HepG2 (cell line): ENCODE measurements around the gene CARS2. TPM values are rescaled to one million over a fixed set of nuclear protein-coding genes. Genes with fewer than 3 reads are reported as not detected.

Source experiments
- CAMTA2 ChIP-seq: sonication (generic); formaldehyde crosslinking; IDR thresholded peaks from 2 replicates; pipeline ENCODE4 v1.4.0; 2020; ENCODE audit warnings: mild to moderate bottlenecking, missing genetic modification reagents, borderline replicate concordance
- CBX1 ChIP-seq: IDR thresholded peaks from one replicate; pipeline ENCODE4 v1.6.1; 2016; ENCODE audit warnings: antibody characterized with exemption, low read depth
- DNMT1 ChIP-seq: sonication (generic); formaldehyde crosslinking; IDR thresholded peaks from 2 replicates; pipeline ENCODE4 v1.5.1; 2020; ENCODE audit warnings: mild to moderate bottlenecking, missing genetic modification reagents
- HNRNPUL1 ChIP-seq: fragments of 200-400 bp; formaldehyde crosslinking; IDR thresholded peaks from 2 replicates; pipeline ENCODE4 v1.6.1; 2017; ENCODE audit warnings: low read depth, mild to moderate bottlenecking, low read length, moderate library complexity
- POLR2AphosphoS2 ChIP-seq: IDR thresholded peaks from 2 replicates; pipeline ENCODE4 v1.6.1; 2011; ENCODE audit warnings: low read depth, low read length, improper control_type of control experiment
- SALL2 ChIP-seq: sonication (generic); formaldehyde crosslinking; IDR thresholded peaks from 2 replicates; pipeline ENCODE4 v1.8.1; 2023; ENCODE audit warnings: mild to moderate bottlenecking, missing genetic modification reagents, inconsistent platforms
- SIN3A ChIP-seq: IDR thresholded peaks from 2 replicates; pipeline ENCODE4 v1.6.1; 2011; ENCODE audit warnings: low read depth, mild to moderate bottlenecking, control low read depth, low read length, borderline replicate concordance
- STAG1 ChIP-seq: sonication (generic); formaldehyde crosslinking; IDR thresholded peaks from 2 replicates; pipeline ENCODE4 v1.4.0; 2020; ENCODE audit warnings: missing genetic modification reagents
- ZBTB1 ChIP-seq: sonication (generic); formaldehyde crosslinking; IDR thresholded peaks from 2 replicates; pipeline ENCODE4 v1.4.0; 2020; ENCODE audit warnings: missing genetic modification reagents, borderline replicate concordance
- ZBTB3 ChIP-seq: sonication (generic); formaldehyde crosslinking; IDR thresholded peaks from 2 replicates; pipeline ENCODE4 v1.4.0; 2020; ENCODE audit warnings: low read depth, mild to moderate bottlenecking, moderate library complexity, missing genetic modification reagents, borderline replicate concordance
- ZNF318 ChIP-seq: sonication (generic); formaldehyde crosslinking; IDR thresholded peaks from 2 replicates; pipeline ENCODE4 v1.4.0; 2020; ENCODE audit warnings: mild to moderate bottlenecking, missing genetic modification reagents
- ZNF331 ChIP-seq: sonication (generic); formaldehyde crosslinking; IDR thresholded peaks from 2 replicates; pipeline ENCODE4 v1.4.0; 2020; ENCODE audit warnings: missing genetic modification reagents
- ZNF350 ChIP-seq: sonication (generic); formaldehyde crosslinking; IDR thresholded peaks from 2 replicates; pipeline ENCODE4 v1.4.0; 2020; ENCODE audit warnings: mild to moderate bottlenecking, low read depth, missing genetic modification reagents, borderline replicate concordance
- ZNF503 ChIP-seq: sonication (generic); formaldehyde crosslinking; IDR thresholded peaks from 2 replicates; pipeline ENCODE4 v1.4.0; 2020; ENCODE audit warnings: missing genetic modification reagents
- ZNF670 ChIP-seq: sonication (generic); formaldehyde crosslinking; IDR thresholded peaks from 2 replicates; pipeline ENCODE4 v1.8.0; 2022; ENCODE audit warnings: mild to moderate bottlenecking, missing genetic modification reagents, borderline replicate concordance
- ZNF724P ChIP-seq: sonication (generic); formaldehyde crosslinking; IDR thresholded peaks from 2 replicates; pipeline ENCODE4 v1.8.0; 2022; ENCODE audit warnings: missing genetic modification reagents, borderline replicate concordance
- polyA plus RNA-seq, 8 experiments: library from polyadenylated mRNA; depleted of rRNA in 3 of 8; stranded (reverse) in 7 of 8; unstranded in 1 of 8; fragments of >200 nt; fragmentation: Illumina TruSeq in 4 of 8; extraction: Trizol in 4 of 8; gene quantifications; 2 replicates each; pipeline versions ENCODE4 v1.2.1 to v1.2.3, GENCODE V29; 2011 to 2016; ENCODE audit warnings: low read depth in 4 of 8, missing spikeins in 1 of 8, mixed read lengths in 1 of 8; ENCODE audit not compliant: insufficient read depth in 1 of 8
- total RNA-seq, 5 experiments: library from RNA; depleted of rRNA; stranded (reverse); fragments of >200 nt; fragmentation: Illumina TruSeq; extraction: Trizol; gene quantifications; 2 replicates each; pipeline ENCODE4 v1.2.3, GENCODE V29; 2016; ENCODE audit warnings: low read depth in 1 of 5
- TF ChIP-seq, protein P1 (sequence below): sonication (generic); formaldehyde crosslinking; IDR thresholded peaks from 2 replicates; pipeline ENCODE4 v1.8.1; 2023; ENCODE audit warnings: mild to moderate bottlenecking, moderate library complexity, missing genetic modification reagents
- TF ChIP-seq, protein P2 (sequence below): IDR thresholded peaks from 2 replicates; pipeline ENCODE4 v1.6.1; 2016

Gene CARS2
- total and polyA plus RNA-seq, 2 of the 13 experiments (the other 11 are each of a cell fraction or from before 2014, with no cell fraction given) = 41.1 to 59.3 TPM

DNA sequence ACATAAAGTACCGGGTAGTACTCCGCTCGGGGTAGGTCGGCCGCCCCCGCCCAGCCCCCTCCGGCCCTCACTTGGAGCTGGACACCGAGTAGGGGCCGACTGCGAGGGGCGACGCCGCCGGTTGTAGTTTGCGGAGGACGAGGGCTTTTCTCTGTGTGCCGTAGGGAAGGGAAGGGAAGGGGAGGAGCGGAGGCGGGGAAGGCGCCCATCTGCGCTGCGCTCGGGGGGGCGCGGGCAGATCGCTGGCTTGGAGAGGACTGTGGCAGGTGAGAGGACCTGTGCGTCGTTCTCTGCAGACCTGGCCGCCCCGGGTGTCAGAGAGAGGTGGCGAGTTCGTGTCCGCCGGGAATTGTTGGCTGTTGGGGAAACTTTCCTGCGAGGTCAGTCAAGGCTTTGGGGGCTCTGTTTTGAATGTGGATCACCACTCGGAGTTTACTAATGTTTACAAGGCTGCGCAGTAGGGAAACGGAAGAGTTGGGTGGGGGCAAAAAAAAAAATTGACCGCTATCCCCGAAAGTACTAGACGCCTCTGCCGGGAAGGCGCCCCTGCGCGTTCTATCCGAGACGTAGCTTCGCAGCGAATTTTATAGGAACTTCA lies 9.0 kb upstream of the CARS2 start (continued):
- TF ChIP-seq ZNF350 (CRISPR knock-in tag) = 0 out of 2 replicates have a peak, but pooled peaks have one; percentile 16
- TF ChIP-seq SIN3A = peak; percentile 97
- TF ChIP-seq CAMTA2 = no peak
- TF ChIP-seq, protein P1, sequence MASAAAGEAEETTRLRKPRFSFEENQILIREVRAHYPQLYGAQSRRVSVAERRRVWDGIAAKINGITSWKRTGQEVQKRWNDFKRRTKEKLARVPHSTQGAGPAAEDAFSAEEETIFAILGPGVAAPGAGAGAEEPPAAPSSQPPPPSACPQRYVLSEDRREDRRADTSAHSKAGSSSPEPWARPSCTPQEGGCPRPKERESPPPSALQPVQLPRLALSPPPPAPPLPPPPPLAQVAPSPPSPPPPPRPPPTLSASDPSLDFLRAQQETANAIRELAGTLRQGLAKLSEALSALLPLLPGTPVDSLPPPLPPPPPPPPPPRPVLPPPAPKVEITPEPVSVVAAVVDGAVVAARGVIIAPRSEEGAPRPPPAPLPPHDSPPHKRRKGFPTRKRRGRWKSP = peak; percentile 41; the same call in 1 of the 2 replicates
- 0 out of 2 replicates have a peak, but pooled peaks have one; percentile 44 for TF ChIP-seq ZNF503 (CRISPR knock-in tag)
- no peak for TF ChIP-seq ZNF318
- no peak for TF ChIP-seq CBX1
- TF ChIP-seq ZBTB1 (CRISPR knock-in tag) = no peak
- no peak for TF ChIP-seq ZNF670 (CRISPR knock-in tag)
- peak; percentile 93 for TF ChIP-seq POLR2AphosphoS2
- TF ChIP-seq DNMT1 (CRISPR knock-in tag) = no peak
- TF ChIP-seq, protein P2, sequence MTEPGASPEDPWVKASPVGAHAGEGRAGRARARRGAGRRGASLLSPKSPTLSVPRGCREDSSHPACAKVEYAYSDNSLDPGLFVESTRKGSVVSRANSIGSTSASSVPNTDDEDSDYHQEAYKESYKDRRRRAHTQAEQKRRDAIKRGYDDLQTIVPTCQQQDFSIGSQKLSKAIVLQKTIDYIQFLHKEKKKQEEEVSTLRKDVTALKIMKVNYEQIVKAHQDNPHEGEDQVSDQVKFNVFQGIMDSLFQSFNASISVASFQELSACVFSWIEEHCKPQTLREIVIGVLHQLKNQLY (CRISPR knock-in tag) = no peak
- 0 out of 2 replicates have a peak, but pooled peaks have one; percentile 48 for TF ChIP-seq SALL2 (CRISPR knock-in tag)
- no peak for TF ChIP-seq HNRNPUL1
- TF ChIP-seq ZNF331 (CRISPR knock-in tag) = peak; percentile 39; the same call in 1 of the 2 replicates
- peak; percentile 12; the same call in 1 of the 2 replicates for TF ChIP-seq STAG1
- TF ChIP-seq ZNF724P = no peak
- no peak for TF ChIP-seq ZBTB3
